ENCODE measurements around the gene TLK2.

DNA sequence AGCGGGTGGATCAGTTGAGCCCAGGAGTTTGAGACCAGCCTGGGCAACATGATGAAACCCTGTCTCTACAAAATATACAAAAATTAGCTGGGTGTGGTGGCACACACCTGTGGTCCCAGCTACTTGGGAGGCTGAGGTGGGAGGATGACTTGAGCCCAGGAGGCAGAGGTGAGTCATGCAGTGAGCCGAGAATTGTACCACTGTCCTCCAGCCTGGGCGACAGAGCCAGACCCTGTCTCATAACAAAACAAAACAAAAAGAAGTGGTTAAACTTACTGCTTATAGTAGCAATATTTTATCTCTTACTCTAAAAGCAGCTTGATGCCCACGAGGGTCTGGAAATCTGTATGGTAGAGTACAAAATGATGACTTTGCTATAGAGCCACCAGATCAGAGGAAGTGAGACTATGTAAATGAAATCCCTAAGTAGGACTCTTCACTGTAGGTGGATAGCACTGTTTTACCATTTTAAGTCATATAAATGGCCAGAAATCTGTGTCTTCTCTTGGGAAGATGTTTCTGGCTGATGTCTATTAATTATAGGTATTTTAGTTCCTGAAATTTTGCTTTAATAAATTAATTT lies 88.5 kb downstream of the TLK2 start:
- TF ChIP-seq, protein P1, sequence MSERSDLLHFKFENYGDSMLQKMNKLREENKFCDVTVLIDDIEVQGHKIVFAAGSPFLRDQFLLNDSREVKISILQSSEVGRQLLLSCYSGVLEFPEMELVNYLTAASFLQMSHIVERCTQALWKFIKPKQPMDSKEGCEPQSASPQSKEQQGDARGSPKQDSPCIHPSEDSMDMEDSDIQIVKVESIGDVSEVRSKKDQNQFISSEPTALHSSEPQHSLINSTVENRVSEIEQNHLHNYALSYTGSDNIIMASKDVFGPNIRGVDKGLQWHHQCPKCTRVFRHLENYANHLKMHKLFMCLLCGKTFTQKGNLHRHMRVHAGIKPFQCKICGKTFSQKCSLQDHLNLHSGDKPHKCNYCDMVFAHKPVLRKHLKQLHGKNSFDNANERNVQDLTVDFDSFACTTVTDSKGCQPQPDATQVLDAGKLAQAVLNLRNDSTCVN (tag by site-specific recombination; optimal IDR thresholded peaks at IDR 0.05): no peak
- TF ChIP-seq, protein P2, sequence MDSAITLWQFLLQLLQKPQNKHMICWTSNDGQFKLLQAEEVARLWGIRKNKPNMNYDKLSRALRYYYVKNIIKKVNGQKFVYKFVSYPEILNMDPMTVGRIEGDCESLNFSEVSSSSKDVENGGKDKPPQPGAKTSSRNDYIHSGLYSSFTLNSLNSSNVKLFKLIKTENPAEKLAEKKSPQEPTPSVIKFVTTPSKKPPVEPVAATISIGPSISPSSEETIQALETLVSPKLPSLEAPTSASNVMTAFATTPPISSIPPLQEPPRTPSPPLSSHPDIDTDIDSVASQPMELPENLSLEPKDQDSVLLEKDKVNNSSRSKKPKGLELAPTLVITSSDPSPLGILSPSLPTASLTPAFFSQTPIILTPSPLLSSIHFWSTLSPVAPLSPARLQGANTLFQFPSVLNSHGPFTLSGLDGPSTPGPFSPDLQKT (IDR thresholded peaks at IDR 0.05; ENCODE audit: borderline replicate concordance, low read depth, low read length): no peak
- TF ChIP-seq, protein P3, sequence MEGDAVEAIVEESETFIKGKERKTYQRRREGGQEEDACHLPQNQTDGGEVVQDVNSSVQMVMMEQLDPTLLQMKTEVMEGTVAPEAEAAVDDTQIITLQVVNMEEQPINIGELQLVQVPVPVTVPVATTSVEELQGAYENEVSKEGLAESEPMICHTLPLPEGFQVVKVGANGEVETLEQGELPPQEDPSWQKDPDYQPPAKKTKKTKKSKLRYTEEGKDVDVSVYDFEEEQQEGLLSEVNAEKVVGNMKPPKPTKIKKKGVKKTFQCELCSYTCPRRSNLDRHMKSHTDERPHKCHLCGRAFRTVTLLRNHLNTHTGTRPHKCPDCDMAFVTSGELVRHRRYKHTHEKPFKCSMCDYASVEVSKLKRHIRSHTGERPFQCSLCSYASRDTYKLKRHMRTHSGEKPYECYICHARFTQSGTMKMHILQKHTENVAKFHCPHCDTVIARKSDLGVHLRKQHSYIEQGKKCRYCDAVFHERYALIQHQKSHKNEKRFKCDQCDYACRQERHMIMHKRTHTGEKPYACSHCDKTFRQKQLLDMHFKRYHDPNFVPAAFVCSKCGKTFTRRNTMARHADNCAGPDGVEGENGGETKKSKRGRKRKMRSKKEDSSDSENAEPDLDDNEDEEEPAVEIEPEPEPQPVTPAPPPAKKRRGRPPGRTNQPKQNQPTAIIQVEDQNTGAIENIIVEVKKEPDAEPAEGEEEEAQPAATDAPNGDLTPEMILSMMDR (tag by site-specific recombination; IDR thresholded peaks at IDR 0.05): no peak
- TF ChIP-seq BCL11A (tag by site-specific recombination; IDR thresholded peaks at IDR 0.05; ENCODE audit: low read depth): no peak
- TF ChIP-seq, protein P4, sequence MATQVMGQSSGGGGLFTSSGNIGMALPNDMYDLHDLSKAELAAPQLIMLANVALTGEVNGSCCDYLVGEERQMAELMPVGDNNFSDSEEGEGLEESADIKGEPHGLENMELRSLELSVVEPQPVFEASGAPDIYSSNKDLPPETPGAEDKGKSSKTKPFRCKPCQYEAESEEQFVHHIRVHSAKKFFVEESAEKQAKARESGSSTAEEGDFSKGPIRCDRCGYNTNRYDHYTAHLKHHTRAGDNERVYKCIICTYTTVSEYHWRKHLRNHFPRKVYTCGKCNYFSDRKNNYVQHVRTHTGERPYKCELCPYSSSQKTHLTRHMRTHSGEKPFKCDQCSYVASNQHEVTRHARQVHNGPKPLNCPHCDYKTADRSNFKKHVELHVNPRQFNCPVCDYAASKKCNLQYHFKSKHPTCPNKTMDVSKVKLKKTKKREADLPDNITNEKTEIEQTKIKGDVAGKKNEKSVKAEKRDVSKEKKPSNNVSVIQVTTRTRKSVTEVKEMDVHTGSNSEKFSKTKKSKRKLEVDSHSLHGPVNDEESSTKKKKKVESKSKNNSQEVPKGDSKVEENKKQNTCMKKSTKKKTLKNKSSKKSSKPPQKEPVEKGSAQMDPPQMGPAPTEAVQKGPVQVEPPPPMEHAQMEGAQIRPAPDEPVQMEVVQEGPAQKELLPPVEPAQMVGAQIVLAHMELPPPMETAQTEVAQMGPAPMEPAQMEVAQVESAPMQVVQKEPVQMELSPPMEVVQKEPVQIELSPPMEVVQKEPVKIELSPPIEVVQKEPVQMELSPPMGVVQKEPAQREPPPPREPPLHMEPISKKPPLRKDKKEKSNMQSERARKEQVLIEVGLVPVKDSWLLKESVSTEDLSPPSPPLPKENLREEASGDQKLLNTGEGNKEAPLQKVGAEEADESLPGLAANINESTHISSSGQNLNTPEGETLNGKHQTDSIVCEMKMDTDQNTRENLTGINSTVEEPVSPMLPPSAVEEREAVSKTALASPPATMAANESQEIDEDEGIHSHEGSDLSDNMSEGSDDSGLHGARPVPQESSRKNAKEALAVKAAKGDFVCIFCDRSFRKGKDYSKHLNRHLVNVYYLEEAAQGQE (tag by site-specific recombination; IDR thresholded peaks at IDR 0.05): no peak
- TF ChIP-seq RBAK (tag by site-specific recombination; IDR thresholded peaks at IDR 0.05): no peak
- no peak for TF ChIP-seq ZNF10 (tag by site-specific recombination; IDR thresholded peaks at IDR 0.05)
- no peak for TF ChIP-seq ZNF391 (tag by site-specific recombination; IDR thresholded peaks at IDR 0.05; ENCODE audit: borderline replicate concordance, low read depth)
- TF ChIP-seq ZEB2 (tag by site-specific recombination; IDR thresholded peaks at IDR 0.05): no peak

All from HEK293 (cell line).